Chondrocyte (in vitro differentiated cells): Measurements from ENCODE around the gene PTPRE. TPM values are rescaled to one million over a fixed set of nuclear protein-coding genes. Genes with fewer than 3 reads are reported as not detected.

Source experiments
- DNase-seq: peaks from one replicate; pipeline ENCODE4 v3.0.0; 2021; ENCODE audit warnings: mixed read lengths, low spot score
- H3K27ac Mint-ChIP-seq: one replicate; pipeline ENCODE4 v1.8.0; 2021; ENCODE audit warnings: mild to moderate bottlenecking, moderate library complexity, mixed read lengths; ENCODE audit not compliant: unreplicated experiment
- H3K27me3 Mint-ChIP-seq: 2 replicates; pipeline ENCODE4 v1.8.0; 2021; ENCODE audit warnings: low read depth, mixed read lengths
- H3K36me3 Mint-ChIP-seq: 2 replicates; pipeline ENCODE4 v1.8.0; 2021; ENCODE audit warnings: low read depth, mixed read lengths
- H3K4me1 Mint-ChIP-seq: 2 replicates; pipeline ENCODE4 v1.8.0; 2021; ENCODE audit warnings: low read depth, mild to moderate bottlenecking, mixed read lengths
- H3K4me3 Mint-ChIP-seq: one replicate; pipeline ENCODE4 v1.8.0; 2021; ENCODE audit warnings: mild to moderate bottlenecking, moderate library complexity, mixed read lengths; ENCODE audit not compliant: unreplicated experiment
- H3K9me3 Mint-ChIP-seq: 2 replicates; pipeline ENCODE4 v1.8.0; 2021; ENCODE audit warnings: low read depth, mixed read lengths
- total RNA-seq: library from RNA; stranded (reverse); gene quantifications from 3 replicates; pipeline ENCODE4 v1.2.1, GENCODE V29; 2021
- TF ChIP-seq, protein P1 (sequence below): fragments of 200-600 bp; sonication (generic); IDR thresholded peaks from 2 replicates; pipeline ENCODE4 v1.5.0; 2021; ENCODE audit warnings: antibody characterized with exemption, mild to moderate bottlenecking, moderate library complexity

PTPRE gene
- total RNA-seq, 1 donor from 2014 or later, result 6.2 TPM

DNA sequence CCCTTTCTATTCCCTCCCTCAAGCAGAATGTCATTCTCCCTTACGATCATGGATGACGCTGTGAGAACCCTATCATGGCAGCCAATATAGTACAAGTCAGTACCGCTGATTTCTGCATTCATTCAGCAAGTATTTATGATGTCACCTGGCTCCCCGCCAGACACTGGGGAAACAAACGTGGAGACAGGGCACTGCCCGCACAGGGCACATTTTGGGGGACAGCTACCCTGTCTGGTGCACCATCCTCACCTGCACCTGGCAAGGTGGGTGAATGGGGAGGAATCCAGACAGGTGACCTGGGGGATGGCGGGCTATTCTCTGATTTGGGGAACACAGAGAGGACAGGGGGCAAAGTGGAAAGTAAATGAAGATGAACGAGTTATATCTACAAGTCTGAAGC, 190.9 kb downstream of the PTPRE start:
- no peaks in the 10 kb centered on the region for H3K27me3 Mint-ChIP-seq
- no peaks in the 10 kb centered on the region for H3K4me1 Mint-ChIP-seq
- no peaks in the 10 kb centered on the region for H3K9me3 Mint-ChIP-seq
- H3K4me3 Mint-ChIP-seq, result no peak overlapping the region
- H3K27ac Mint-ChIP-seq, result no peak overlapping the region
- peaks cover 5% of the 10 kb centered on the region for H3K36me3 Mint-ChIP-seq
- no peak for DNase-seq
- TF ChIP-seq, protein P1, sequence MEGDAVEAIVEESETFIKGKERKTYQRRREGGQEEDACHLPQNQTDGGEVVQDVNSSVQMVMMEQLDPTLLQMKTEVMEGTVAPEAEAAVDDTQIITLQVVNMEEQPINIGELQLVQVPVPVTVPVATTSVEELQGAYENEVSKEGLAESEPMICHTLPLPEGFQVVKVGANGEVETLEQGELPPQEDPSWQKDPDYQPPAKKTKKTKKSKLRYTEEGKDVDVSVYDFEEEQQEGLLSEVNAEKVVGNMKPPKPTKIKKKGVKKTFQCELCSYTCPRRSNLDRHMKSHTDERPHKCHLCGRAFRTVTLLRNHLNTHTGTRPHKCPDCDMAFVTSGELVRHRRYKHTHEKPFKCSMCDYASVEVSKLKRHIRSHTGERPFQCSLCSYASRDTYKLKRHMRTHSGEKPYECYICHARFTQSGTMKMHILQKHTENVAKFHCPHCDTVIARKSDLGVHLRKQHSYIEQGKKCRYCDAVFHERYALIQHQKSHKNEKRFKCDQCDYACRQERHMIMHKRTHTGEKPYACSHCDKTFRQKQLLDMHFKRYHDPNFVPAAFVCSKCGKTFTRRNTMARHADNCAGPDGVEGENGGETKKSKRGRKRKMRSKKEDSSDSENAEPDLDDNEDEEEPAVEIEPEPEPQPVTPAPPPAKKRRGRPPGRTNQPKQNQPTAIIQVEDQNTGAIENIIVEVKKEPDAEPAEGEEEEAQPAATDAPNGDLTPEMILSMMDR, result no peak

GRCh38 chr10:128098631-128099030, 191.7 kb downstream of the PTPRE start:
- H3K36me3 Mint-ChIP-seq, result peaks cover 5% of the 10 kb centered on the region
- no peak overlapping the region for H3K4me3 Mint-ChIP-seq
- H3K27me3 Mint-ChIP-seq, result no peaks in the 10 kb centered on the region
- H3K9me3 Mint-ChIP-seq, result no peaks in the 10 kb centered on the region
- TF ChIP-seq, protein P1, result no peak
- no peak overlapping the region for H3K27ac Mint-ChIP-seq
- no peak for DNase-seq
- no peaks in the 10 kb centered on the region for H3K4me1 Mint-ChIP-seq

GRCh38 chr10:128099901-128100300, 193.0 kb downstream of the PTPRE start:
- TF ChIP-seq, protein P1, result no peak
- H3K9me3 Mint-ChIP-seq, result no peaks in the 10 kb centered on the region
- H3K27ac Mint-ChIP-seq, result no peak overlapping the region
- no peak for DNase-seq
- no peak overlapping the region for H3K4me3 Mint-ChIP-seq
- H3K27me3 Mint-ChIP-seq, result no peaks in the 10 kb centered on the region
- H3K36me3 Mint-ChIP-seq, result peaks cover 8% of the 10 kb centered on the region
- no peaks in the 10 kb centered on the region for H3K4me1 Mint-ChIP-seq

DNA sequence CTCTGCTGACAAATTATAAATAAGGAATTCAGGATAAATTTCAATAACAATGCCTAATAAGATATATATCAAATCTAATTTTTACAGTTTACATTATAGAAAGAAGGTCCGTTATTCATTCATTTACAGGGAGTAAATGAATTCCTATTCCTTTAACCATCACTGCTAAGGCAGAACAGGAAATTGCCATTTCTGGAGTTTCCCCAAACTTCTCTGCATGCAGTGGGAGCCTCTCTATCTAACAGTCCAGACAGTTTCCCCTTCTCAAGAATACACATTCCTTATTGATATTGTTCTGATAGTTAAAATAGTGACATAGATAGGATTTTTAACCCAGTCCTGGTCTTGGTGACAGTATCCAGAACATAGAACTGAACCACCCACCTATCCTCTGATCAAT, 195.0 kb downstream of the PTPRE start:
- Mint-ChIP-seq H3K4me1 (no peaks in the 10 kb centered on the region), H3K36me3 (peaks cover 8% of the 10 kb centered on the region), H3K9me3 (no peaks in the 10 kb centered on the region), H3K4me3 (no peak overlapping the region), H3K27ac (no peak overlapping the region), H3K27me3 (no peaks in the 10 kb centered on the region)
- no peak for DNase-seq
- TF ChIP-seq, protein P1, result no peak

- no peaks in the 10 kb centered on the region for H3K27me3 Mint-ChIP-seq
- peaks cover 8% of the 10 kb centered on the region for H3K36me3 Mint-ChIP-seq
- TF ChIP-seq, protein P1, result no peak
- no peaks in the 10 kb centered on the region for H3K9me3 Mint-ChIP-seq
- no peaks in the 10 kb centered on the region for H3K4me1 Mint-ChIP-seq
- H3K4me3 Mint-ChIP-seq, result no peak overlapping the region
- H3K27ac Mint-ChIP-seq, result no peak overlapping the region
- no peak for DNase-seq
These were observed 195.8 kb downstream of the PTPRE start for GRCh38 chr10:128102480-128103228.
